GM21576 (cell line): ENCODE data around the gene STK17A.
"Not testable (repeated sequence)": the region's sequence is repeated elsewhere in the genome, so short reads cannot be mapped to it uniquely, and the experiment has no call there.

Experiments
- ATAC-seq: cut with Tn5 transposase; IDR thresholded peaks from one replicate; pipeline ENCODE4 v1.9.1; 2021; ENCODE audit warnings: mild to moderate bottlenecking, moderate library complexity; ENCODE audit not compliant: unreplicated experiment

The STK17A gene

GRCh38 chr7:43593010-43593409 is 10.1 kb downstream of the STK17A start:
- ATAC-seq, result no peak

- ATAC-seq, result no peak
Observed at GRCh38 chr7:43594020-43594419, 11.1 kb downstream of the STK17A start.

- not testable (repeated sequence) for ATAC-seq
Observed at GRCh38 chr7:43596426-43596825, 13.5 kb downstream of the STK17A start.

- no peak for ATAC-seq
Observed at GRCh38 chr7:43600056-43600455, 17.1 kb downstream of the STK17A start.

GRCh38 chr7:43602256-43602655 is 19.3 kb downstream of the STK17A start:
- no peak for ATAC-seq

- no peak for ATAC-seq
Observed at GRCh38 chr7:43604251-43604650, 21.3 kb downstream of the STK17A start.

- ATAC-seq, result no peak
Observed at GRCh38 chr7:43609097-43609496, 26.2 kb downstream of the STK17A start.

- no peak for ATAC-seq
Observed at GRCh38 chr7:43612128-43612527, 29.2 kb downstream of the STK17A start.

- ATAC-seq, result peak; percentile 61
Observed at GRCh38 chr7:43612599-43613589, 30.0 kb downstream of the STK17A start.

- no peak for ATAC-seq
Observed at GRCh38 chr7:43615558-43616145, 32.7 kb downstream of the STK17A start.

GRCh38 chr7:43616977-43617376 is 34.1 kb downstream of the STK17A start:
- no peak for ATAC-seq

- ATAC-seq, result no peak
Observed at GRCh38 chr7:43618073-43618472, 35.2 kb downstream of the STK17A start.

- no peak for ATAC-seq
Observed at GRCh38 chr7:43619213-43620012, 36.5 kb downstream of the STK17A start.

GRCh38 chr7:43621729-43622448 is 39.0 kb downstream of the STK17A start:
- no peak for ATAC-seq

- no peak for ATAC-seq
Observed at GRCh38 chr7:43624156-43624555, 41.2 kb downstream of the STK17A start.

GRCh38 chr7:43625453-43625852 is 42.5 kb downstream of the STK17A start:
- no peak for ATAC-seq

- ATAC-seq, result no peak
Observed at GRCh38 chr7:43625980-43626379, 43.1 kb downstream of the STK17A start.

GRCh38 chr7:43626695-43627094 is 43.8 kb downstream of the STK17A start:
- ATAC-seq, result no peak

GRCh38 chr7:43627798-43628197 is 44.9 kb downstream of the STK17A start:
- ATAC-seq, result not testable (repeated sequence)

- ATAC-seq, result no peak
Observed at GRCh38 chr7:43628431-43628830, 45.5 kb downstream of the STK17A start.

GRCh38 chr7:43629857-43630256 is 46.9 kb downstream of the STK17A start:
- no peak for ATAC-seq
